MM.1S (cell line): ENCODE data around the gene SPIN1.

Experiments
- EZH2 ChIP-seq: fragments of 300-600 bp; sonication (generic); optimal IDR thresholded peaks from 2 replicates; pipeline ENCODE3; 2017; ENCODE audit warnings: low read depth, mild to moderate bottlenecking, antibody characterized with exemption, low read length, mixed read lengths
- EZH2phosphoT487 ChIP-seq: fragments of 300-600 bp; sonication (generic); IDR thresholded peaks from 2 replicates; pipeline ENCODE4 v1.6.1; 2018; ENCODE audit warnings: antibody characterized with exemption, low read length
- TF ChIP-seq, protein P1 (sequence below): fragments of 300-600 bp; sonication (generic); IDR thresholded peaks from 2 replicates; pipeline ENCODE4 v1.5.1; 2016; ENCODE audit warnings: antibody characterized with exemption, low read length, mixed read lengths

DNA sequence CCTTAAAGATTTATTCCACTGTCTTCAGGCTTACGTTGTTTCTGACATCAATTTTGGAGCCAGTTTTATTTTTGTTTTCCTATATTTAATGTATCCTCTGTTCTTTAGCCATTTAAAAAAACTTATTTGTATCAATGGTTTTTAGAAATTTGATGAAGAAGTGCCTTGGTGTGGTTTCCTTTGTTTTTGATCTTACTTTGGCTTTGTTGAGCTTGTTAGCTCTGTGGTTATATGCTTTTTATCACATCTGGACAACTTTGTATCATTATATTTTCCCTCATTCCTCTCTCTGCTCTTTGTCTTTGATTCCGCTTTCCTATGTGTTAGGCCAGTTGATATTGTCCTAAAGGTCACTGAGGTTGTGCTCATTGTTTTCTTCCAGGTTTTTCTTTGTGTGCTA, 58.5 kb downstream of the SPIN1 start:
- TF ChIP-seq, protein P1, sequence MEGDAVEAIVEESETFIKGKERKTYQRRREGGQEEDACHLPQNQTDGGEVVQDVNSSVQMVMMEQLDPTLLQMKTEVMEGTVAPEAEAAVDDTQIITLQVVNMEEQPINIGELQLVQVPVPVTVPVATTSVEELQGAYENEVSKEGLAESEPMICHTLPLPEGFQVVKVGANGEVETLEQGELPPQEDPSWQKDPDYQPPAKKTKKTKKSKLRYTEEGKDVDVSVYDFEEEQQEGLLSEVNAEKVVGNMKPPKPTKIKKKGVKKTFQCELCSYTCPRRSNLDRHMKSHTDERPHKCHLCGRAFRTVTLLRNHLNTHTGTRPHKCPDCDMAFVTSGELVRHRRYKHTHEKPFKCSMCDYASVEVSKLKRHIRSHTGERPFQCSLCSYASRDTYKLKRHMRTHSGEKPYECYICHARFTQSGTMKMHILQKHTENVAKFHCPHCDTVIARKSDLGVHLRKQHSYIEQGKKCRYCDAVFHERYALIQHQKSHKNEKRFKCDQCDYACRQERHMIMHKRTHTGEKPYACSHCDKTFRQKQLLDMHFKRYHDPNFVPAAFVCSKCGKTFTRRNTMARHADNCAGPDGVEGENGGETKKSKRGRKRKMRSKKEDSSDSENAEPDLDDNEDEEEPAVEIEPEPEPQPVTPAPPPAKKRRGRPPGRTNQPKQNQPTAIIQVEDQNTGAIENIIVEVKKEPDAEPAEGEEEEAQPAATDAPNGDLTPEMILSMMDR = no peak
- TF ChIP-seq EZH2 (no peak), EZH2phosphoT487 (no peak)
